DND-41 (cell line): ENCODE measurements around the gene ATAD5.

ENCODE experiments used
- ATAC-seq: fragments of 200-7000 bp; cut with Tn5 transposase; 3 replicates; pipeline ENCODE4 v1.9.1; 2021; ENCODE audit warnings: low read depth; ENCODE audit not compliant: insufficient read depth
- DNase-seq: peaks from one replicate; pipeline ENCODE4 v3.0.0-alpha.2; 2020
- H2AFZ ChIP-seq: 2 replicates; pipeline ENCODE4 v1.6.0; 2012; ENCODE audit warnings: low read depth, low read length
- H3K27ac ChIP-seq: 2 replicates; pipeline ENCODE4 v1.5.1; 2012; ENCODE audit warnings: low read length, inconsistent platforms
- H3K27me3 ChIP-seq: fragments of 200-600 bp; sonication (generic); 2 replicates; pipeline ENCODE4 v1.6.0; 2012; ENCODE audit warnings: low read length, mild to moderate bottlenecking, inconsistent platforms; ENCODE audit not compliant: insufficient read depth, poor library complexity
- H3K36me3 ChIP-seq: 2 replicates; pipeline ENCODE4 v1.5.1; 2012; ENCODE audit warnings: low read length, inconsistent platforms; ENCODE audit not compliant: insufficient read depth
- H3K4me1 ChIP-seq: 2 replicates; pipeline ENCODE4 v1.5.1; 2012; ENCODE audit warnings: mild to moderate bottlenecking, low read length; ENCODE audit not compliant: insufficient read depth
- H3K4me2 ChIP-seq: 2 replicates; pipeline ENCODE4 v1.6.0; 2012; ENCODE audit warnings: mild to moderate bottlenecking, moderate library complexity, low read length, inconsistent platforms; ENCODE audit not compliant: insufficient read depth
- H3K4me3 ChIP-seq, 2 experiments: fragments of 200-600 bp in 1 of 2; shearing (Covaris generic) in 1 of 2; 2 replicates each; pipeline ENCODE4 v1.5.1; 2012 to 2016; ENCODE audit warnings: inconsistent platforms in 2 of 2, low read length in 2 of 2, mild to moderate bottlenecking in 2 of 2, low read depth in 1 of 2, moderate library complexity in 1 of 2
- H3K79me2 ChIP-seq: 2 replicates; pipeline ENCODE4 v1.6.0; 2012; ENCODE audit warnings: low read length, inconsistent platforms; ENCODE audit not compliant: insufficient read depth
- H3K9ac ChIP-seq: 2 replicates; pipeline ENCODE4 v1.6.0; 2012; ENCODE audit warnings: low read depth, mild to moderate bottlenecking, inconsistent platforms, low read length, moderate library complexity
- H3K9me3 ChIP-seq: 2 replicates; pipeline ENCODE4 v1.5.1; 2012; ENCODE audit warnings: low read length, moderate library complexity, mild to moderate bottlenecking, inconsistent platforms; ENCODE audit not compliant: insufficient read depth, severe bottlenecking
- H4K20me1 ChIP-seq: 2 replicates; pipeline ENCODE4 v1.6.0; 2012; ENCODE audit warnings: low read length; ENCODE audit not compliant: insufficient read depth
- CTCF ChIP-seq: IDR thresholded peaks from 2 replicates; pipeline ENCODE4 v1.5.1; 2012; ENCODE audit warnings: borderline replicate concordance, low read length, moderate library complexity, mild to moderate bottlenecking; ENCODE audit not compliant: poor library complexity, severe bottlenecking; ENCODE audit errors: extremely low read depth
- EZH2 ChIP-seq: IDR thresholded peaks from 3 replicates; pipeline ENCODE4 v1.6.1; 2012; ENCODE audit warnings: borderline replicate concordance, low read depth, mild to moderate bottlenecking, moderate library complexity, low read length, inconsistent platforms; ENCODE audit not compliant: severe bottlenecking

ATAD5 gene

DNA sequence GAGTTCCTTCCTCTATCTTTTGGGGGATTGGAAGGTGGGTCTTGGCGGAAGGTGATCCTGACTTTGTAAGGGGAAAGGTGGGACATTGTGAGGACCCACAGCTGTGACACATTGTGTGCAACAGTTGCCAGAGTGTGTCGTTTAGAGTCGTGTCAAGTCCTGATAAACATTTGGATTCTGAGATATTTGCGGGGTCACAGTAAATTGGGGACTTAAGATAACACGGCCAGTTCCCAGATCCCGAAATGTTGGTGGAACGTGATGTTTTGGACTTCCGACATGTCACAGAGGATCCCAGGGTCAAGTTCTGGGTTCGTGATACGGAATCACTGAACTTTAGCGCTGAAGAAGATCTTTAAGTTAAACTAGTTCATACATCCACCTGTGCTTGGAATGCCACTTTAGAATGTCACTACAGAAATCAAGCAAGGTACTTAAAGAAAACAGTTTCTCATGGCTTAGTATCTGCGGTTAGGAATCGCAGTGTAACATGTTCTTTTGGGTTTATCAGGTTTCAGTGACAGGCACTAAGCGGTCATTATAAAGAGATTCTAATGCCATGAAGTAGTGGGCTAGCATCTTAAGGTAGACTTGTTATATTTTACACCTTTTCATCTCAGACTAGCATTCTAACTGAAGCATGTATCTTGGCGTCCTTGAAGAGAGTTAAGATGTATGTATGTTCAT lies 815 bp downstream of the ATAD5 start:
- H3K9ac ChIP-seq: peak overlapping the region; percentile 87
- peaks cover 42% of the 10 kb centered on the region for H3K4me1 ChIP-seq
- no peak for TF ChIP-seq EZH2
- no peak for TF ChIP-seq CTCF
- no peaks in the 10 kb centered on the region for H3K9me3 ChIP-seq
- H3K4me3 ChIP-seq: peak overlapping the region; percentile 79 to 89
- peaks cover 13% of the 10 kb centered on the region; the same call in 1 of the 2 replicates for H4K20me1 ChIP-seq
- H3K27me3 ChIP-seq: no peaks in the 10 kb centered on the region
- H3K4me2 ChIP-seq: peak overlapping the region; percentile 78
- ATAC-seq (no peak; the same call in 1 of the 3 replicates), DNase-seq (no peak)
- H3K36me3 ChIP-seq: peaks cover 33% of the 10 kb centered on the region
- peak overlapping the region; percentile 85 for H3K27ac ChIP-seq
- peak overlapping the region; percentile 81 for H2AFZ ChIP-seq
- H3K79me2 ChIP-seq: peaks cover 51% of the 10 kb centered on the region

GRCh38 chr17:30838202-30838807 lies 6.5 kb downstream of the ATAD5 start:
- Histone ChIP-seq H3K79me2 (peaks cover 58% of the 10 kb centered on the region), H3K9ac (no peak overlapping the region), H3K4me3 (no peak overlapping the region), H2AFZ (no peak overlapping the region), H3K9me3 (no peaks in the 10 kb centered on the region), H3K27ac (no peak overlapping the region), H3K4me2 (no peak overlapping the region; the same call in 1 of the 2 replicates), H3K36me3 (peaks cover 79% of the 10 kb centered on the region), H3K4me1 (peaks cover 24% of the 10 kb centered on the region), H4K20me1 (peaks cover 5% of the 10 kb centered on the region; the same call in 1 of the 2 replicates), H3K27me3 (no peaks in the 10 kb centered on the region)
- no peak for DNase-seq
- no peak for ATAC-seq
- no peak for TF ChIP-seq EZH2
- no peak for TF ChIP-seq CTCF

DNA sequence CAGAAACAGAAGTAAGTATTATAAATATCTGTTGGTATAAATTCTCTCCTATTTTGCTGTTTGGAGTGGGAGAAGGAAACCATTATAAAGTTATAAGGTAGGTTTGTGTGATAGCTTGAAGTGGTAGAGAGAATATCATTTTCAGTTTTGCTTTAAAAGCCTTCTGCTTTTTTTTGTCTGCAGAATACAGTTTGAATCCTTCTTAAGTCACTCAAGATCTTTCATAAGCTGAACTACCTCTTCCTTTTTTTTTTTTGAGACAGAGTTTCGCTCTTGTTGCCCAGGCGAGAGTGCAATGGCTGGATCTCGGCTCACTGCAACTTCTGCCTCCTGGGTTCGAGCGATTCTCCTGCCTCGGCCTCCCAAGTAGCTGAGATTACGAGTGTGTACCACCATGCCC lies 9.0 kb downstream of the ATAD5 start:
- TF ChIP-seq EZH2 (no peak), CTCF (no peak)
- DNase-seq (no peak), ATAC-seq (no peak)
- Histone ChIP-seq H3K4me2 (no peak overlapping the region), H4K20me1 (peaks cover 3% of the 10 kb centered on the region; the same call in 1 of the 2 replicates), H2AFZ (no peak overlapping the region), H3K9me3 (no peaks in the 10 kb centered on the region), H3K4me1 (peaks cover 2% of the 10 kb centered on the region; the same call in 1 of the 2 replicates), H3K79me2 (peaks cover 37% of the 10 kb centered on the region), H3K9ac (no peak overlapping the region), H3K27ac (no peak overlapping the region), H3K36me3 (peaks cover 86% of the 10 kb centered on the region), H3K4me3 (no peak overlapping the region), H3K27me3 (no peaks in the 10 kb centered on the region)
